T-helper 17 cell (primary cell): ENCODE data around the gene LRRC3C. TPM values are rescaled to one million over a fixed set of nuclear protein-coding genes. Genes with fewer than 3 reads are reported as not detected.
"Not testable (repeated sequence)": the region's sequence is repeated elsewhere in the genome, so short reads cannot be mapped to it uniquely, and the experiment has no call there.

Experiments used
- ATAC-seq: fragments of 150-1000 bp; cut with Tn5 transposase; 2 replicates; pipeline ENCODE4 v1.10.0; 2021; ENCODE audit warnings: mild to moderate bottlenecking, moderate library complexity
- DNase-seq, 3 donors: peaks; one replicate each; pipeline versions ENCODE4 v3.0.0 to v3.0.0-alpha.2; 2020 to 2021
- H3K9me3 ChIP-seq: one replicate; pipeline ENCODE4 v1.7.0; 2013; ENCODE audit warnings: low read length, mild to moderate bottlenecking; ENCODE audit not compliant: control insufficient read depth, poor library complexity, severe bottlenecking
- H3K27ac Mint-ChIP-seq: one replicate; pipeline ENCODE4 v1.8.0; 2022; ENCODE audit warnings: mild to moderate bottlenecking, moderate library complexity, mixed read lengths
- H3K27me3 Mint-ChIP-seq: one replicate; pipeline ENCODE4 v1.8.0; 2022; ENCODE audit warnings: mixed read lengths
- H3K36me3 Mint-ChIP-seq: one replicate; pipeline ENCODE4 v1.8.0; 2022; ENCODE audit warnings: low read depth, mixed read lengths
- H3K4me1 Mint-ChIP-seq: one replicate; pipeline ENCODE4 v1.8.0; 2022; ENCODE audit warnings: mild to moderate bottlenecking, mixed read lengths
- H3K4me3 Mint-ChIP-seq: one replicate; pipeline ENCODE4 v1.8.0; 2022; ENCODE audit warnings: mild to moderate bottlenecking, moderate library complexity, mixed read lengths
- total RNA-seq, 4 donors: library from RNA in 2 of 4; stranded (reverse) in 2 of 4; gene quantifications; one replicate each; pipeline ENCODE4 v1.2.3 and lab custom pipeline; 2022 to 2026

Gene LRRC3C
- total RNA-seq, result not detected
- total RNA-seq (lab: John Stamatoyannopoulos, UW), result 0 to 0.08 reads per million in 2 donors

- ATAC-seq, result peak; percentile 88
- H3K36me3 Mint-ChIP-seq, result peaks cover 7% of the 10 kb centered on the region
- H3K4me1 Mint-ChIP-seq, result peaks cover 33% of the 10 kb centered on the region
Observed at GRCh38 chr17:39927101-39927928, at the start of gene LRRC3C, which contains the start of gene ORMDL3. LRRC3C (plus strand) TSS chr17:39927732; CDS start chr17:39941524, 13,792 bp downstream. ORMDL3 (minus strand) TSS chr17:39927601; CDS start chr17:39924203, 3,398 bp downstream.

GRCh38 chr17:39886102-39886501, 41.4 kb upstream of the LRRC3C start:
- not testable (repeated sequence) for H3K9me3 ChIP-seq, ATAC-seq, H3K27ac Mint-ChIP-seq, H3K4me3 Mint-ChIP-seq, H3K4me1 Mint-ChIP-seq, H3K36me3 Mint-ChIP-seq, DNase-seq
- H3K27me3 Mint-ChIP-seq, result peaks cover 26% of the 10 kb centered on the region

More at GRCh38 chr17:39927101-39927928, at the start of gene LRRC3C, which contains the start of gene ORMDL3:
- H3K9me3 ChIP-seq, result no peaks in the 10 kb centered on the region
- DNase-seq, result peak; percentile 84 to 86 (median 85)
- H3K4me3 Mint-ChIP-seq, result peak within 1 kb of the TSS; percentile 94
- peak within 1 kb of the TSS; percentile 97 for H3K27ac Mint-ChIP-seq
- H3K27me3 Mint-ChIP-seq, result no peaks in the 10 kb centered on the region

GRCh38 chr17:39887078-39887477, 40.5 kb upstream of the LRRC3C start:
- no peak overlapping the region for H3K4me3 Mint-ChIP-seq
- no peaks in the 10 kb centered on the region for H3K36me3 Mint-ChIP-seq

GRCh38 chr17:39889200-39889599, 38.3 kb upstream of the LRRC3C start:
- ATAC-seq, result no peak
- no peak overlapping the region for H3K4me3 Mint-ChIP-seq
- no peak overlapping the region for H3K27ac Mint-ChIP-seq
- no peaks in the 10 kb centered on the region for H3K4me1 Mint-ChIP-seq
- no peak for DNase-seq
- no peaks in the 10 kb centered on the region for H3K9me3 ChIP-seq
- peaks cover 37% of the 10 kb centered on the region for H3K27me3 Mint-ChIP-seq
- H3K36me3 Mint-ChIP-seq, result no peaks in the 10 kb centered on the region

More at GRCh38 chr17:39887078-39887477, 40.5 kb upstream of the LRRC3C start:
- Mint-ChIP-seq H3K27me3 (peaks cover 30% of the 10 kb centered on the region), H3K4me1 (no peaks in the 10 kb centered on the region), H3K27ac (no peak overlapping the region)
- no peaks in the 10 kb centered on the region for H3K9me3 ChIP-seq
- no peak for DNase-seq
- no peak for ATAC-seq

GRCh38 chr17:39894681-39895376, 32.7 kb upstream of the LRRC3C start:
- Mint-ChIP-seq H3K36me3 (peaks cover 2% of the 10 kb centered on the region), H3K4me1 (peaks cover 8% of the 10 kb centered on the region), H3K27ac (peak overlapping the region; percentile 39)

GRCh38 chr17:39898088-39898487, 29.4 kb upstream of the LRRC3C start:
- peaks cover 2% of the 10 kb centered on the region for H3K36me3 Mint-ChIP-seq

More at GRCh38 chr17:39894681-39895376, 32.7 kb upstream of the LRRC3C start:
- DNase-seq, result no peak
- ATAC-seq, result no peak
- H3K9me3 ChIP-seq, result no peaks in the 10 kb centered on the region
- Mint-ChIP-seq H3K4me3 (no peak overlapping the region), H3K27me3 (peaks cover 20% of the 10 kb centered on the region)

GRCh38 chr17:39899215-39899614, 28.3 kb upstream of the LRRC3C start:
- DNase-seq (no peak), ATAC-seq (no peak)
- no peaks in the 10 kb centered on the region for H3K27me3 Mint-ChIP-seq
- H3K36me3 Mint-ChIP-seq, result peaks cover 2% of the 10 kb centered on the region
- peaks cover 12% of the 10 kb centered on the region for H3K4me1 Mint-ChIP-seq
- H3K27ac Mint-ChIP-seq, result peak overlapping the region; percentile 24
- no peaks in the 10 kb centered on the region for H3K9me3 ChIP-seq
- no peak overlapping the region for H3K4me3 Mint-ChIP-seq

More at GRCh38 chr17:39898088-39898487, 29.4 kb upstream of the LRRC3C start:
- no peaks in the 10 kb centered on the region for H3K9me3 ChIP-seq
- DNase-seq (no peak), ATAC-seq (no peak)
- Mint-ChIP-seq H3K4me3 (no peak overlapping the region), H3K27me3 (no peaks in the 10 kb centered on the region), H3K27ac (no peak overlapping the region), H3K4me1 (peaks cover 8% of the 10 kb centered on the region)

- not testable (repeated sequence) for H3K9me3 ChIP-seq, H3K27me3 Mint-ChIP-seq, H3K4me3 Mint-ChIP-seq, ATAC-seq, DNase-seq, H3K27ac Mint-ChIP-seq, H3K36me3 Mint-ChIP-seq
- H3K4me1 Mint-ChIP-seq, result peaks cover 15% of the 10 kb centered on the region
Observed at GRCh38 chr17:39902027-39902426, 25.5 kb upstream of the LRRC3C start.

- DNase-seq (no peak), ATAC-seq (peak; percentile 45)
- Mint-ChIP-seq H3K27me3 (no peaks in the 10 kb centered on the region), H3K4me1 (peaks cover 15% of the 10 kb centered on the region), H3K27ac (no peak overlapping the region), H3K4me3 (peak overlapping the region; percentile 41), H3K36me3 (peaks cover 5% of the 10 kb centered on the region)
- H3K9me3 ChIP-seq, result no peaks in the 10 kb centered on the region
Observed at GRCh38 chr17:39903158-39903884, 24.2 kb upstream of the LRRC3C start.

- Mint-ChIP-seq H3K4me3 (no peak overlapping the region), H3K36me3 (peaks cover 7% of the 10 kb centered on the region), H3K27me3 (no peaks in the 10 kb centered on the region), H3K27ac (peak overlapping the region; percentile 47), H3K4me1 (peaks cover 17% of the 10 kb centered on the region)
- no peak for ATAC-seq
- DNase-seq, result no peak
- no peaks in the 10 kb centered on the region for H3K9me3 ChIP-seq
Observed at GRCh38 chr17:39904990-39905288, 22.6 kb upstream of the LRRC3C start.

- no peak overlapping the region for H3K27ac Mint-ChIP-seq
- peaks cover 16% of the 10 kb centered on the region for H3K36me3 Mint-ChIP-seq
- ATAC-seq (no peak), DNase-seq (no peak)
- H3K27me3 Mint-ChIP-seq, result no peaks in the 10 kb centered on the region
- no peak overlapping the region for H3K4me3 Mint-ChIP-seq
- H3K4me1 Mint-ChIP-seq, result peaks cover 15% of the 10 kb centered on the region
- no peaks in the 10 kb centered on the region for H3K9me3 ChIP-seq
Observed at GRCh38 chr17:39908789-39909352, 18.7 kb upstream of the LRRC3C start.

GRCh38 chr17:39913989-39914388, 13.5 kb upstream of the LRRC3C start:
- no peaks in the 10 kb centered on the region for H3K9me3 ChIP-seq
- Mint-ChIP-seq H3K27ac (peak overlapping the region; percentile 62), H3K27me3 (no peaks in the 10 kb centered on the region), H3K4me1 (peaks cover 15% of the 10 kb centered on the region), H3K4me3 (no peak overlapping the region), H3K36me3 (peaks cover 16% of the 10 kb centered on the region)
- no peak for DNase-seq
- ATAC-seq, result no peak
